ENCODE data around the gene PYDC1. TPM values are rescaled to one million over a fixed set of nuclear protein-coding genes. Genes with fewer than 3 reads are reported as not detected.
"Not testable (repeated sequence)": the region's sequence is repeated elsewhere in the genome, so short reads cannot be mapped to it uniquely, and the experiment has no call there.

PYDC1 gene
- total RNA-seq = not detected

DNA sequence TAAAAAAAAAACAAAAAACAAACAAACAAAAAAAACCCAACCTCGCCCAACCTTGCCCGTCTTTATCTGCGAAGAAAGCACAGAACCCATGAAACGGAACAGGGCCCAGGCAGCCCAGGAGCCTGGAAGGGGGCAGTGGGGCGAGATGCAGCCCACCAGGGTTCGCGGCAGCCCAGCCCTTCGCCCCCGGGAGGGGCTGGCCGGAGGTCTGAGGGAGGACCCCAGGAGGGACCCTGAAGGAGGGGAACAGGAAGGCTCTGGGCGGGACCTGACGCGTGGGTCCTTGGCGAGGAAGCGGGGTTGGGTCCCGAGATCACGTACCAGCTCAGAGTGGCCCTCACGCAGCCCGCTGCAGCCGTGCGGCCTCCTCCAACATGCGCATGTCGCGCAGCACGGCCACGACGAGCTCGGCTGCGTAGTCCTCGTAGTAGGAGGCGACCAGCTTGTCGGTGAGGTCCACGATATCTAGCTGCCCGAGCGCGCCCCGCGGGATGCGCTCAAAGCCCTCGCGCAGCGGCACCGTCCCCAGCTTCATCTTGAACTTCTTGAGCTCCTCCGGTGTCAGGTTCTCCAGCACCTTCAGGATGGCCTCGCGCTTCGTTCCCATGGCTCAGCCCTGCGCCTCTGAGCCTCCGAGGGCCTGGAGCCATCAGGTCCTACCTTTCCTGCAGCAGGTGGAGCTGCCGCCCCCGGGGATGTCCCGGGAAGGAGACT, at the start of gene PYDC1:
PYDC1 (minus strand) TSS at position 714 of the 714 bp plus-strand sequence; CDS start at position 607, 107 bp downstream.
- no peaks in the 10 kb centered on the region for H3K36me3 Mint-ChIP-seq
- no peak within 1 kb of the TSS for H3K27ac Mint-ChIP-seq
- peaks cover 16% of the 10 kb centered on the region for H3K4me1 Mint-ChIP-seq

GRCh38 chr16:31265329-31266245, 48.7 kb upstream of the PYDC1 start:
- peaks cover 32% of the 10 kb centered on the region for H3K4me1 Mint-ChIP-seq
- H3K4me3 Mint-ChIP-seq = peak overlapping the region; percentile 56
- DNase-seq = peak; percentile 86
- H3K9me3 Mint-ChIP-seq = peaks cover 2% of the 10 kb centered on the region
- H3K27me3 Mint-ChIP-seq = no peaks in the 10 kb centered on the region
- peaks cover 3% of the 10 kb centered on the region for H3K36me3 Mint-ChIP-seq
- H3K27ac Mint-ChIP-seq = peak overlapping the region; percentile 78

More for the DNA sequence above, at the start of gene PYDC1:
- H3K4me3 Mint-ChIP-seq = peak within 1 kb of the TSS; percentile 55
- peaks cover 71% of the 10 kb centered on the region for H3K27me3 Mint-ChIP-seq
- H3K9me3 Mint-ChIP-seq = no peaks in the 10 kb centered on the region
- peak; percentile 22 for DNase-seq

DNA sequence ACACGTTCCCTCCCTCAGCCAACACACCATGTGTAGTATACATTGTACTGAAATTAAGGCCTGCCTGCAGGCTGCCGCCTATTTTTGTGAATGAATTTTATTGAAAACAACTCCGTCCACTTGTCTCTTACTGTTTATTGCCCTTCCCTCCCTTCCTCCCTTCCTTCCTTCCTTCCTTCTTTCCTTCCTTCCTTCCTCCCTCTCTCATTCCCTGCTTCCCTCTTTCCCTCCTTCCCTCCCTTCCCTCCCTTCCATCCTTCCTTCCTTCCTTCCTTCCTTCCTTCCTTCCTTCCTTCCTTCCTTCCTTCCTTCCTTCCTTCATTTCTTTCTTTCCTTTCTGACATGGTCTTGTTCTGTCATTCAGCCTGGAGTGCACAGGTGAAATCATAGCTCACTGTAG, 45.1 kb upstream of the PYDC1 start:
- H3K27ac Mint-ChIP-seq = no peak overlapping the region
- no peak overlapping the region for H3K4me3 Mint-ChIP-seq
- peaks cover under 1% of the 10 kb centered on the region for H3K9me3 Mint-ChIP-seq
- H3K36me3 Mint-ChIP-seq = peaks cover under 1% of the 10 kb centered on the region
- no peaks in the 10 kb centered on the region for H3K27me3 Mint-ChIP-seq
- DNase-seq = no peak
- peaks cover 29% of the 10 kb centered on the region for H3K4me1 Mint-ChIP-seq

- no peak for DNase-seq
- no peak overlapping the region for H3K27ac Mint-ChIP-seq
Measured at GRCh38 chr16:31260136-31260931, 43.4 kb upstream of the PYDC1 start.

GRCh38 chr16:31258366-31258765, 41.4 kb upstream of the PYDC1 start:
- peaks cover 18% of the 10 kb centered on the region for H3K4me1 Mint-ChIP-seq
- H3K36me3 Mint-ChIP-seq = no peaks in the 10 kb centered on the region
- H3K4me3 Mint-ChIP-seq = no peak overlapping the region
- no peak for DNase-seq
- no peak overlapping the region for H3K27ac Mint-ChIP-seq
- H3K27me3 Mint-ChIP-seq = no peaks in the 10 kb centered on the region
- no peaks in the 10 kb centered on the region for H3K9me3 Mint-ChIP-seq

More at GRCh38 chr16:31260136-31260931, 43.4 kb upstream of the PYDC1 start:
- Mint-ChIP-seq H3K36me3 (no peaks in the 10 kb centered on the region), H3K27me3 (no peaks in the 10 kb centered on the region), H3K4me1 (peaks cover 15% of the 10 kb centered on the region), H3K4me3 (no peak overlapping the region), H3K9me3 (no peaks in the 10 kb centered on the region)

- Mint-ChIP-seq H3K9me3 (no peaks in the 10 kb centered on the region), H3K27me3 (no peaks in the 10 kb centered on the region), H3K4me1 (peaks cover 20% of the 10 kb centered on the region), H3K4me3 (no peak overlapping the region), H3K36me3 (no peaks in the 10 kb centered on the region), H3K27ac (no peak overlapping the region)
- DNase-seq = no peak
Measured at GRCh38 chr16:31256466-31256865, 39.5 kb upstream of the PYDC1 start.

DNA sequence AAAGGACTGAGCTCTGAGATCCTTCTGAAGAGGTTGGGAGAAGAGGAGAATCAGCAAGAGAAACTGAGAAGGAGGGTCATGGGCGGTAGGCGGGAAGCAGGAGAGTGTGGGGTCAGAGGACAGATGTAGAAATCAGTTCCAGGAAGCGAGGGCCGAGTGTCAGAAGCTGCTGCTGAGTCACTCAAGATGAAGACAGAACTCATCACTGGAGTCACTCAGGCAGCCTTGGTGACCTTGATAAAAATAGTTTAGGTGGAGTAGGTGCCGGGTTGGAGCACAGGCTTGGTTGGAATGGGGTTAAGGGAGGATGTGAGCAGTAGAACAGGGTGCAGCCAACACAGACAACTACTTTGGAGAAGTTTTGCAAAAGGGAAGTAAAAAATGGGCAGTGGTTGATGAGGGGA, 36.7 kb upstream of the PYDC1 start:
- DNase-seq = peak; percentile 21

DNA sequence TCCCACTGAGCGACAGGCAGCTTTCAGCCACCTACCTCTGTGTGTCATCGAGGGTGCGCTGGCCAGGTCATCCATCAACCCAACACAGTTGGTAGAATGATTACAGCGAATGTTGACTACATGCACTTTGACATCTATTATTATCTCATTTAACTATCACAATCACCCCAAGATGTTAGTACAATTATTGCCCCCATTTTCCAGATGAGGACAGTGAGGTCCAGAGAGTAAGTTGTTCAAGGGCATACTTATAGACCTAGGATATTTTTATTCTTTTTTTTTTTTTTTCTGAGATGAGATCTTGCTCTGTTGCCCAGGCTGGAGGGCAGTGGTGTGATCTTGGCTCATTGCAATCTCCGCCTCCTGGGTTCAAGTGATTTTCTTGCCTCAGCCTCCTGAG, 34.5 kb upstream of the PYDC1 start:
- Mint-ChIP-seq H3K4me1 (peaks cover 24% of the 10 kb centered on the region), H3K9me3 (no peaks in the 10 kb centered on the region), H3K36me3 (no peaks in the 10 kb centered on the region), H3K4me3 (no peak overlapping the region), H3K27me3 (no peaks in the 10 kb centered on the region), H3K27ac (no peak overlapping the region)
- DNase-seq = no peak

More for the DNA sequence above, 36.7 kb upstream of the PYDC1 start:
- Mint-ChIP-seq H3K27me3 (no peaks in the 10 kb centered on the region), H3K9me3 (no peaks in the 10 kb centered on the region), H3K27ac (peak overlapping the region; percentile 47), H3K4me1 (peaks cover 24% of the 10 kb centered on the region), H3K4me3 (no peak overlapping the region), H3K36me3 (no peaks in the 10 kb centered on the region)

DNA sequence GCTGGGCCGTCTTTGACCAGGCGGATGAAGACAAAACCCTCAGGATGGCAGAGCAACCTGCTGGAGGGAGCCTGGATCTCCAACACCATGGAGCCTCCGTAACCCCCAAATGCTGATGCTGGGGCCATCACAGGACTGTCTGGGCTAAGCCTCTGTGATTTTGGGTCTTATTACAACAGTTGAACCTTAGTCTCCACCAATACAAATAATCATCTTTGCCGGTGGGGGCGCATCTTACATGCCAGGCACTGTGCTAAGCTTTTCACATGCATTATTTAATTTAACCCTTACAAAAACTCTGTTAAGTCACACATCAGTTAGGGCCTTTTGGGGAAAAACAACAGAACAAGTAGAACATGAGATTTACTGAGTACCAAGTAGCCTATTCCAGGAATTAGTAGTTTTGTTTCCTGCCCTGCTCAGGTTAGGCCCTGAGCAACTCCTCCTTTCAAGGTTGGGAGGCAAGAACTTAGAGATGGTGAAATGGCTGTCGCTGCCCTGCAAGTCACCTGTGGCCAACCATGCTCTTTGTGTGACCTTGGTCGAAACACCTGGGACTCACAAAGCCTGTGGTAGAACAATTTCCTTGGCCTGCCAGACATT, 33.9 kb upstream of the PYDC1 start:
- no peak for DNase-seq
- H3K27me3 Mint-ChIP-seq = no peaks in the 10 kb centered on the region
- no peaks in the 10 kb centered on the region for H3K36me3 Mint-ChIP-seq
- H3K9me3 Mint-ChIP-seq = no peaks in the 10 kb centered on the region
- no peak overlapping the region for H3K27ac Mint-ChIP-seq
- no peak overlapping the region for H3K4me3 Mint-ChIP-seq
- H3K4me1 Mint-ChIP-seq = peaks cover 24% of the 10 kb centered on the region

GRCh38 chr16:31248344-31248743, 31.4 kb upstream of the PYDC1 start:
- Mint-ChIP-seq H3K4me1 (peaks cover 16% of the 10 kb centered on the region), H3K27ac (no peak overlapping the region), H3K27me3 (no peaks in the 10 kb centered on the region), H3K4me3 (no peak overlapping the region), H3K9me3 (no peaks in the 10 kb centered on the region), H3K36me3 (no peaks in the 10 kb centered on the region)
- no peak for DNase-seq

DNA sequence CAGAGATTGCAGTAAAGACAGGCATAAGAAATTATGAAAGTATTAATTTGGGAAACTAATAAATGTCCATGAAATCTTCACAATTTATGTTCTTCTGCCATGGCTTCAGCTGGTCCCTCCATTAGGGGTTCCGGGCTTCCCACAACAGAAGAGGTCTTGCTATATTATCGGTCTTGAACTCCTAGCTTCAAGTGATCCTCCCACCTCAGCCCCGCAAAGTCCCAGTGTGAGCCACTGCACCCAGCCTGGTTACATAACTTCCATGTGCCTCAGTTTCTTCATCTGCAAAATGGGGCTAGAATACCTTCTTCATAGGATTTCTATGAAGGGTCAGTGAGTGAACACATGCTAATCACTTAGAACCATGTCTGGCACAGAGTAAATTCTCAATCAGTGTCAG, 29.4 kb upstream of the PYDC1 start:
- no peak overlapping the region for H3K4me3 Mint-ChIP-seq
- no peaks in the 10 kb centered on the region for H3K27me3 Mint-ChIP-seq
- no peak for DNase-seq
- no peaks in the 10 kb centered on the region for H3K36me3 Mint-ChIP-seq
- peaks cover 12% of the 10 kb centered on the region for H3K4me1 Mint-ChIP-seq
- H3K27ac Mint-ChIP-seq = no peak overlapping the region
- no peaks in the 10 kb centered on the region for H3K9me3 Mint-ChIP-seq

- H3K36me3 Mint-ChIP-seq, DNase-seq, H3K4me1 Mint-ChIP-seq, H3K9me3 Mint-ChIP-seq, H3K27me3 Mint-ChIP-seq, H3K27ac Mint-ChIP-seq, H3K4me3 Mint-ChIP-seq: not testable (repeated sequence)
Measured at GRCh38 chr16:31245598-31245997, 28.7 kb upstream of the PYDC1 start.

DNA sequence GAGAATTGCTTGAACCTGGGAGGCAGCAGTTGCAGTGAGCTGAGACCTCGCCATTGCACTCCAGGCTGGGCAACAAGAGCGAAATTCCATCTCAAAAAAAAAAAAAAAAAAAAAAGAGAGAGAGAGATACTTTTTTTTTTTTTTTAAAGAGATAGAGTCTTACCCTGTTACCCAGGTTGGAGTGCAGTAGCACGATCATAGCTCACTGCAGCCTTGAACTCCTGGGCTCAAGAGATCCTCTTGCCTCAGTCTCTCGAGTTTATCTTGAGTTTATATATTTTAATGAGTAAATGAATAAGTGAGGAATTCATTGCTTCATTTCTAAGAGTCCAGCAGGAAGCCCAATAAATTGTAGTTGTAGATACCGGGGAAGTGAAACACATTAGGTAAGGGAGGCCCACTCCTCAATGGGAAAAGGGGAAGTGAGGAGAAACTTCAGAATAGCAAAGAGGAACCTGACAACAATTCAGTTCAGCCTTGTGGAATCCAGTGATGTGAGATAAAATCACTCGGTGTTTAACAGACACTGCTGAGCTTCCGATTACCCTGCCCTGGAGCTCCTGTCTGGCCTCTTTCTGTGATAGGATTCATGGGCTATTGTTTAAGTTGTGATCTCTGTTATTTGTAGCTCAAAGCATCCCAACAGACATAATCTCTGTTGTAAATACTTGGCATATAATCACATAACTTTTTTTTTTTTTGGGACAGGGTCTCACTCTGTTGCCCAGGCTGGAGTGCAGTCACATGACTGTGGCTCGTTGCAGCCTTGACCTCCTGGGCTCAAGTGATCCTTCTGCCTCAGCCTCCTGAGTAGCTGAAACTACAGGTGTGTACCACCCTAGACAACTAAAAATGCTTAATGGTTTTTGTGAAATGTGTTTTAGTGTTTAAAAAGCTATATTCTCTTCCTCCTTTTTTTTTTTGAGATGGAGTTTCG, 27.1 kb upstream of the PYDC1 start:
- DNase-seq = no peak
- no peaks in the 10 kb centered on the region for H3K4me1 Mint-ChIP-seq
- no peaks in the 10 kb centered on the region for H3K36me3 Mint-ChIP-seq
- H3K4me3 Mint-ChIP-seq = no peak overlapping the region
- no peaks in the 10 kb centered on the region for H3K9me3 Mint-ChIP-seq
- no peak overlapping the region for H3K27ac Mint-ChIP-seq
- H3K27me3 Mint-ChIP-seq = no peaks in the 10 kb centered on the region

GRCh38 chr16:31242206-31242605, 25.3 kb upstream of the PYDC1 start:
- no peak overlapping the region for H3K27ac Mint-ChIP-seq
- no peaks in the 10 kb centered on the region for H3K4me1 Mint-ChIP-seq
- H3K9me3 Mint-ChIP-seq = no peaks in the 10 kb centered on the region
- no peaks in the 10 kb centered on the region for H3K27me3 Mint-ChIP-seq
- DNase-seq = no peak
- H3K36me3 Mint-ChIP-seq = no peaks in the 10 kb centered on the region
- H3K4me3 Mint-ChIP-seq = no peak overlapping the region
